ENCODE data around the gene SLC37A2. TPM values are rescaled to one million over a fixed set of nuclear protein-coding genes. Genes with fewer than 3 reads are reported as not detected.

SLC37A2 gene
- total RNA-seq, 1 donor from 2014 or later = 1.3 TPM

- H3K9me3 Mint-ChIP-seq (ENCODE audit: unreplicated experiment) = no peaks in the 10 kb centered on the region
- H3K27me3 Mint-ChIP-seq (ENCODE audit: low read depth, unreplicated experiment) = peaks cover 3% of the 10 kb centered on the region
- H3K4me1 Mint-ChIP-seq (ENCODE audit: low read depth, unreplicated experiment) = peaks cover 19% of the 10 kb centered on the region
- FAIRE-seq = no peak
- no peak overlapping the region for H3K4me3 ChIP-seq (ENCODE audit: insufficient read depth, low read depth, low read length)
- peak overlapping the region; percentile 35 for H3K27ac ChIP-seq (ENCODE audit: low read depth, low read length)
- DNase-seq (ENCODE audit: low read depth) = no peak
- H4K20me1 ChIP-seq (ENCODE audit: insufficient read depth, low read length) = no peaks in the 10 kb centered on the region
- peaks cover 16% of the 10 kb centered on the region for H3K4me1 ChIP-seq (ENCODE audit: insufficient read depth, low read length)
- H3K27ac Mint-ChIP-seq (ENCODE audit: unreplicated experiment) = peak overlapping the region; percentile 97
- no peaks in the 10 kb centered on the region for H3K27me3 ChIP-seq (ENCODE audit: insufficient read depth, low read length)
- H2AFZ ChIP-seq (ENCODE audit: low read depth, low read length) = no peak overlapping the region
- no peak overlapping the region for H3K4me2 ChIP-seq (ENCODE audit: low read length)
- no peaks in the 10 kb centered on the region for H3K36me3 Mint-ChIP-seq (ENCODE audit: low read depth, unreplicated experiment)
- no peak overlapping the region for H3K9ac ChIP-seq (ENCODE audit: low read length)
- H3K4me3 Mint-ChIP-seq (ENCODE audit: unreplicated experiment) = peak overlapping the region; percentile 20
- no peaks in the 10 kb centered on the region for H3K36me3 ChIP-seq (ENCODE audit: insufficient read depth, low read length)
- H3K9me3 ChIP-seq (ENCODE audit: insufficient read depth, low read depth, low read length) = no peaks in the 10 kb centered on the region
- TF ChIP-seq CTCF (IDR thresholded peaks at IDR 0.05; ENCODE audit: insufficient read depth, low read depth, low read length) (no peak), EZH2 (IDR thresholded peaks at IDR 0.05; ENCODE audit: insufficient read depth, low read length) (no peak)
- H3K79me2 ChIP-seq (ENCODE audit: insufficient read depth, low read length) = no peaks in the 10 kb centered on the region
Observed at GRCh38 chr11:125090816-125091215, 27.7 kb downstream of the SLC37A2 start.

GRCh38 chr11:125091247-125091876 is 28.3 kb downstream of the SLC37A2 start:
- H3K36me3 ChIP-seq (ENCODE audit: insufficient read depth, low read length) = no peaks in the 10 kb centered on the region
- TF ChIP-seq EZH2 (IDR thresholded peaks at IDR 0.05; ENCODE audit: insufficient read depth, low read length) = no peak
- peak; percentile 78 for TF ChIP-seq CTCF (IDR thresholded peaks at IDR 0.05; ENCODE audit: insufficient read depth, low read depth, low read length)
- Mint-ChIP-seq H3K9me3 (ENCODE audit: unreplicated experiment) (no peaks in the 10 kb centered on the region), H3K27me3 (ENCODE audit: low read depth, unreplicated experiment) (no peaks in the 10 kb centered on the region), H3K36me3 (ENCODE audit: low read depth, unreplicated experiment) (no peaks in the 10 kb centered on the region), H3K4me1 (ENCODE audit: low read depth, unreplicated experiment) (peaks cover 19% of the 10 kb centered on the region), H3K27ac (ENCODE audit: unreplicated experiment) (peak overlapping the region; percentile 97), H3K4me3 (ENCODE audit: unreplicated experiment) (peak overlapping the region; percentile 69)
- H3K4me1 ChIP-seq (ENCODE audit: insufficient read depth, low read length) = peaks cover 16% of the 10 kb centered on the region
- no peaks in the 10 kb centered on the region for H3K27me3 ChIP-seq (ENCODE audit: insufficient read depth, low read length)
- peak overlapping the region; percentile 55 for H3K4me2 ChIP-seq (ENCODE audit: low read length)
- H3K9ac ChIP-seq (ENCODE audit: low read length) = no peak overlapping the region
- peak overlapping the region; percentile 52 for H2AFZ ChIP-seq (ENCODE audit: low read depth, low read length)
- DNase-seq (ENCODE audit: low read depth) (peak; percentile 64), FAIRE-seq (peak; percentile 23)
- peak overlapping the region; percentile 35 for H3K27ac ChIP-seq (ENCODE audit: low read depth, low read length)
- H4K20me1 ChIP-seq (ENCODE audit: insufficient read depth, low read length) = no peaks in the 10 kb centered on the region
- no peaks in the 10 kb centered on the region for H3K9me3 ChIP-seq (ENCODE audit: insufficient read depth, low read depth, low read length)
- no peak overlapping the region for H3K4me3 ChIP-seq (ENCODE audit: insufficient read depth, low read depth, low read length)
- no peaks in the 10 kb centered on the region for H3K79me2 ChIP-seq (ENCODE audit: insufficient read depth, low read length)
